ENCODE results near the gene NUBP2. TPM values are rescaled to one million over a fixed set of nuclear protein-coding genes. Genes with fewer than 3 reads are reported as not detected.

The NUBP2 gene
- total RNA-seq, 3 donors from 2014 or later, result 32.1 to 43.1 (median 39.3) TPM

- Histone ChIP-seq H3K36me3 (ENCODE audit: low read depth) (no peaks in the 10 kb centered on the region), H3K4me3 (no peak overlapping the region), H3K9me3 (no peaks in the 10 kb centered on the region), H3K4me1 (ENCODE audit: low read depth) (no peaks in the 10 kb centered on the region)
- TF ChIP-seq CTCF (IDR thresholded peaks at IDR 0.05), result no peak
- ATAC-seq (peak; percentile 63), DNase-seq (peak in 2 of 3 donors; percentile 51 to 54)
- intact Hi-C loops (cut with DNase I, micrococcal nuclease), result no loop called here
These were observed 26.6 kb downstream of the NUBP2 start for GRCh38 chr16:1809281-1809801.

- no peaks in the 10 kb centered on the region for H3K36me3 ChIP-seq (ENCODE audit: low read depth)
- no peaks in the 10 kb centered on the region for H3K9me3 ChIP-seq
- H3K4me1 ChIP-seq (ENCODE audit: low read depth), result no peaks in the 10 kb centered on the region
- DNase-seq (no peak), ATAC-seq (no peak)
- no peak overlapping the region for H3K4me3 ChIP-seq
- TF ChIP-seq CTCF (IDR thresholded peaks at IDR 0.05), result no peak
- intact Hi-C loops (cut with DNase I, micrococcal nuclease), result no loop called here
These were observed 27.3 kb downstream of the NUBP2 start for GRCh38 chr16:1810106-1810505.

- Histone ChIP-seq H3K4me3 (no peak overlapping the region), H3K9me3 (no peaks in the 10 kb centered on the region), H3K4me1 (ENCODE audit: low read depth) (no peaks in the 10 kb centered on the region), H3K36me3 (ENCODE audit: low read depth) (no peaks in the 10 kb centered on the region)
- TF ChIP-seq CTCF (IDR thresholded peaks at IDR 0.05), result no peak
- intact Hi-C loops (cut with DNase I, micrococcal nuclease), result no loop called here
- ATAC-seq, result no peak
- no peak for DNase-seq
These were observed 27.8 kb downstream of the NUBP2 start for GRCh38 chr16:1810536-1810935.

GRCh38 chr16:1812732-1813163 is 30.0 kb downstream of the NUBP2 start:
- peak; percentile 37 for TF ChIP-seq CTCF (IDR thresholded peaks at IDR 0.05)
- no peaks in the 10 kb centered on the region for H3K9me3 ChIP-seq
- peak; percentile 76 to 80 (median 79) for DNase-seq
- ATAC-seq, result peak; percentile 96
- no peak overlapping the region for H3K4me3 ChIP-seq
- intact Hi-C loops (cut with DNase I, micrococcal nuclease), result no loop called here
- H3K36me3 ChIP-seq (ENCODE audit: low read depth), result peaks cover 5% of the 10 kb centered on the region
- no peaks in the 10 kb centered on the region for H3K4me1 ChIP-seq (ENCODE audit: low read depth)

GRCh38 chr16:1815461-1815860 is 32.7 kb downstream of the NUBP2 start:
- TF ChIP-seq CTCF (IDR thresholded peaks at IDR 0.05), result no peak
- Histone ChIP-seq H3K36me3 (ENCODE audit: low read depth) (peaks cover 5% of the 10 kb centered on the region), H3K9me3 (no peaks in the 10 kb centered on the region), H3K4me3 (no peak overlapping the region), H3K4me1 (ENCODE audit: low read depth) (no peaks in the 10 kb centered on the region)
- DNase-seq (no peak), ATAC-seq (no peak)
- intact Hi-C loops (cut with DNase I, micrococcal nuclease), result no loop called here

Measured in mucosa of descending colon (tissue), 3 donors.